SK-N-SH treated with all-trans-retinoic acid at 6 μM for 48 hours (cell line): ENCODE results near the gene IGFN1.

Experiments used
- ATAC-seq: fragments of 200-7000 bp; cut with Tn5 transposase; 3 replicates; pipeline ENCODE4 v1.9.1; 2020; ENCODE audit warnings: mild to moderate bottlenecking, moderate library complexity
- BACH2 ChIP-seq: fragments of 250-450 bp; sonication (Bioruptor Pico); IDR thresholded peaks from 2 replicates; pipeline ENCODE4 v1.9.0; 2021; ENCODE audit warnings: mild to moderate bottlenecking, borderline replicate concordance
- CREB5 ChIP-seq: fragments of 250-450 bp; sonication (Bioruptor Pico); IDR thresholded peaks from 2 replicates; pipeline ENCODE4 v1.5.1; 2020; ENCODE audit warnings: low read depth, mild to moderate bottlenecking, moderate library complexity
- CSDC2 ChIP-seq: fragments of 250-450 bp; sonication (Bioruptor Pico); IDR thresholded peaks from 2 replicates; pipeline ENCODE4 v1.5.0; 2020; ENCODE audit warnings: mild to moderate bottlenecking, moderate library complexity
- CSRNP3 ChIP-seq: fragments of 250-450 bp; sonication (Bioruptor Pico); IDR thresholded peaks from 2 replicates; pipeline ENCODE4 v1.5.1; 2021; ENCODE audit warnings: mild to moderate bottlenecking, moderate library complexity
- ESRRG ChIP-seq: fragments of 250-450 bp; sonication (Bioruptor Pico); IDR thresholded peaks from 2 replicates; pipeline ENCODE4 v1.6.1; 2021; ENCODE audit warnings: mild to moderate bottlenecking
- GLIS3 ChIP-seq: fragments of 250-450 bp; sonication (Bioruptor Pico); IDR thresholded peaks from 2 replicates; pipeline ENCODE4 v1.5.0; 2020; ENCODE audit warnings: mild to moderate bottlenecking, moderate library complexity
- ISL1 ChIP-seq: fragments of 250-450 bp; sonication (Bioruptor Pico); IDR thresholded peaks from 2 replicates; pipeline ENCODE4 v2.1.2; 2022; ENCODE audit warnings: mild to moderate bottlenecking, moderate library complexity
- OSR1 ChIP-seq: fragments of 250-450 bp; sonication (Bioruptor Pico); IDR thresholded peaks from 2 replicates; pipeline ENCODE4 v1.8.0; 2022; ENCODE audit warnings: moderate library complexity, mild to moderate bottlenecking, inconsistent platforms
- PPARA ChIP-seq: fragments of 250-450 bp; sonication (Bioruptor Pico); IDR thresholded peaks from 2 replicates; pipeline ENCODE4 v1.5.0; 2020; ENCODE audit warnings: mild to moderate bottlenecking, borderline replicate concordance
- SNAI2 ChIP-seq: fragments of 250-450 bp; sonication (Bioruptor Pico); IDR thresholded peaks from 2 replicates; pipeline ENCODE4 v1.5.0; 2020; ENCODE audit warnings: mild to moderate bottlenecking, moderate library complexity
- TCF4 ChIP-seq: fragments of 250-450 bp; sonication (Bioruptor Pico); IDR thresholded peaks from 2 replicates; pipeline ENCODE4 v1.8.0; 2021; ENCODE audit warnings: mild to moderate bottlenecking, moderate library complexity, borderline replicate concordance
- TOX ChIP-seq: fragments of 250-450 bp; sonication (Bioruptor Pico); IDR thresholded peaks from 2 replicates; pipeline ENCODE4 v1.8.0; 2021; ENCODE audit warnings: mild to moderate bottlenecking, moderate library complexity, borderline replicate concordance
- ZFP3 ChIP-seq: fragments of 250-450 bp; sonication (Bioruptor Pico); IDR thresholded peaks from 2 replicates; pipeline ENCODE4 v1.5.0; 2020; ENCODE audit warnings: mild to moderate bottlenecking, moderate library complexity
- ZFP30 ChIP-seq: fragments of 450-650 bp; formaldehyde crosslinking; IDR thresholded peaks from 2 replicates; pipeline ENCODE4 v1.5.0; 2022; ENCODE audit warnings: mild to moderate bottlenecking, moderate library complexity
- ZNF565 ChIP-seq: fragments of 450-650 bp; formaldehyde crosslinking; conservative IDR thresholded peaks from 2 replicates; pipeline ENCODE4 v1.5.0; 2020; ENCODE audit warnings: low read depth, mild to moderate bottlenecking, moderate library complexity
- ZNF70 ChIP-seq: fragments of 450-650 bp; formaldehyde crosslinking; IDR thresholded peaks from 2 replicates; pipeline ENCODE4 v1.5.0; 2020; ENCODE audit warnings: mild to moderate bottlenecking, moderate library complexity
- ZNF8 ChIP-seq: fragments of 450-650 bp; formaldehyde crosslinking; IDR thresholded peaks from 2 replicates; pipeline ENCODE4 v1.5.0; 2020; ENCODE audit warnings: mild to moderate bottlenecking, moderate library complexity
- TF ChIP-seq, protein P1 (sequence below): fragments of 250-450 bp; sonication (Bioruptor Pico); IDR thresholded peaks from 2 replicates; pipeline ENCODE4 v1.8.0; 2021; ENCODE audit warnings: low read depth, mild to moderate bottlenecking, moderate library complexity, borderline replicate concordance
- TF ChIP-seq, protein P2 (sequence below): fragments of 250-450 bp; sonication (Bioruptor Pico); IDR thresholded peaks from 2 replicates; pipeline ENCODE4 v1.5.0; 2020; ENCODE audit warnings: mild to moderate bottlenecking, moderate library complexity
- TF ChIP-seq, protein P3 (sequence below): fragments of 250-450 bp; sonication (Bioruptor Pico); IDR thresholded peaks from 2 replicates; pipeline ENCODE4 v1.8.0; 2020; ENCODE audit warnings: mild to moderate bottlenecking, moderate library complexity, borderline replicate concordance

IGFN1 gene

GRCh38 chr1:201155354-201155753 lies 35.3 kb upstream of the IGFN1 start:
- TF ChIP-seq TOX, result no peak
- no peak for TF ChIP-seq BACH2 (CRISPR knock-in tag)
- TF ChIP-seq CREB5 (CRISPR knock-in tag), result no peak
- no peak for TF ChIP-seq ZFP3 (CRISPR knock-in tag)
- TF ChIP-seq ESRRG, result no peak
- TF ChIP-seq, protein P1, sequence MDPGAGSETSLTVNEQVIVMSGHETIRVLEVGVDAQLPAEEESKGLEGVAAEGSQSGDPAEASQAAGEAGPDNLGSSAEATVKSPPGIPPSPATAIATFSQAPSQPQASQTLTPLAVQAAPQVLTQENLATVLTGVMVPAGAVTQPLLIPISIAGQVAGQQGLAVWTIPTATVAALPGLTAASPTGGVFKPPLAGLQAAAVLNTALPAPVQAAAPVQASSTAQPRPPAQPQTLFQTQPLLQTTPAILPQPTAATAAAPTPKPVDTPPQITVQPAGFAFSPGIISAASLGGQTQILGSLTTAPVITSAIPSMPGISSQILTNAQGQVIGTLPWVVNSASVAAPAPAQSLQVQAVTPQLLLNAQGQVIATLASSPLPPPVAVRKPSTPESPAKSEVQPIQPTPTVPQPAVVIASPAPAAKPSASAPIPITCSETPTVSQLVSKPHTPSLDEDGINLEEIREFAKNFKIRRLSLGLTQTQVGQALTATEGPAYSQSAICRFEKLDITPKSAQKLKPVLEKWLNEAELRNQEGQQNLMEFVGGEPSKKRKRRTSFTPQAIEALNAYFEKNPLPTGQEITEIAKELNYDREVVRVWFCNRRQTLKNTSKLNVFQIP (CRISPR knock-in tag), result no peak
- TF ChIP-seq TCF4 (CRISPR knock-in tag), result no peak
- TF ChIP-seq ZFP30 (CRISPR knock-in tag), result no peak
- no peak for TF ChIP-seq PPARA (CRISPR knock-in tag)
- no peak for TF ChIP-seq ZNF70
- TF ChIP-seq, protein P2, sequence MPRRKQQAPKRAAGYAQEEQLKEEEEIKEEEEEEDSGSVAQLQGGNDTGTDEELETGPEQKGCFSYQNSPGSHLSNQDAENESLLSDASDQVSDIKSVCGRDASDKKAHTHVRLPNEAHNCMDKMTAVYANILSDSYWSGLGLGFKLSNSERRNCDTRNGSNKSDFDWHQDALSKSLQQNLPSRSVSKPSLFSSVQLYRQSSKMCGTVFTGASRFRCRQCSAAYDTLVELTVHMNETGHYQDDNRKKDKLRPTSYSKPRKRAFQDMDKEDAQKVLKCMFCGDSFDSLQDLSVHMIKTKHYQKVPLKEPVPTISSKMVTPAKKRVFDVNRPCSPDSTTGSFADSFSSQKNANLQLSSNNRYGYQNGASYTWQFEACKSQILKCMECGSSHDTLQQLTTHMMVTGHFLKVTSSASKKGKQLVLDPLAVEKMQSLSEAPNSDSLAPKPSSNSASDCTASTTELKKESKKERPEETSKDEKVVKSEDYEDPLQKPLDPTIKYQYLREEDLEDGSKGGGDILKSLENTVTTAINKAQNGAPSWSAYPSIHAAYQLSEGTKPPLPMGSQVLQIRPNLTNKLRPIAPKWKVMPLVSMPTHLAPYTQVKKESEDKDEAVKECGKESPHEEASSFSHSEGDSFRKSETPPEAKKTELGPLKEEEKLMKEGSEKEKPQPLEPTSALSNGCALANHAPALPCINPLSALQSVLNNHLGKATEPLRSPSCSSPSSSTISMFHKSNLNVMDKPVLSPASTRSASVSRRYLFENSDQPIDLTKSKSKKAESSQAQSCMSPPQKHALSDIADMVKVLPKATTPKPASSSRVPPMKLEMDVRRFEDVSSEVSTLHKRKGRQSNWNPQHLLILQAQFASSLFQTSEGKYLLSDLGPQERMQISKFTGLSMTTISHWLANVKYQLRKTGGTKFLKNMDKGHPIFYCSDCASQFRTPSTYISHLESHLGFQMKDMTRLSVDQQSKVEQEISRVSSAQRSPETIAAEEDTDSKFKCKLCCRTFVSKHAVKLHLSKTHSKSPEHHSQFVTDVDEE (CRISPR knock-in tag), result no peak
- no peak for TF ChIP-seq ZNF565 (CRISPR knock-in tag)
- TF ChIP-seq, protein P3, sequence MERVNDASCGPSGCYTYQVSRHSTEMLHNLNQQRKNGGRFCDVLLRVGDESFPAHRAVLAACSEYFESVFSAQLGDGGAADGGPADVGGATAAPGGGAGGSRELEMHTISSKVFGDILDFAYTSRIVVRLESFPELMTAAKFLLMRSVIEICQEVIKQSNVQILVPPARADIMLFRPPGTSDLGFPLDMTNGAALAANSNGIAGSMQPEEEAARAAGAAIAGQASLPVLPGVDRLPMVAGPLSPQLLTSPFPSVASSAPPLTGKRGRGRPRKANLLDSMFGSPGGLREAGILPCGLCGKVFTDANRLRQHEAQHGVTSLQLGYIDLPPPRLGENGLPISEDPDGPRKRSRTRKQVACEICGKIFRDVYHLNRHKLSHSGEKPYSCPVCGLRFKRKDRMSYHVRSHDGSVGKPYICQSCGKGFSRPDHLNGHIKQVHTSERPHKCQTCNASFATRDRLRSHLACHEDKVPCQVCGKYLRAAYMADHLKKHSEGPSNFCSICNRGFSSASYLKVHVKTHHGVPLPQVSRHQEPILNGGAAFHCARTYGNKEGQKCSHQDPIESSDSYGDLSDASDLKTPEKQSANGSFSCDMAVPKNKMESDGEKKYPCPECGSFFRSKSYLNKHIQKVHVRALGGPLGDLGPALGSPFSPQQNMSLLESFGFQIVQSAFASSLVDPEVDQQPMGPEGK, result no peak
- no peak for TF ChIP-seq ZNF8 (CRISPR knock-in tag)
- TF ChIP-seq OSR1 (CRISPR knock-in tag), result no peak
- no peak for TF ChIP-seq ISL1 (CRISPR knock-in tag)
- TF ChIP-seq CSDC2, result no peak
- ATAC-seq, result no peak

GRCh38 chr1:201156346-201156745 lies 34.3 kb upstream of the IGFN1 start:
- ATAC-seq, result no peak
- no peak for TF ChIP-seq ZFP3 (CRISPR knock-in tag)
- TF ChIP-seq, protein P1 (CRISPR knock-in tag), result no peak
- TF ChIP-seq CSRNP3 (CRISPR knock-in tag), result no peak
- no peak for TF ChIP-seq GLIS3 (CRISPR knock-in tag)
- no peak for TF ChIP-seq ZNF8 (CRISPR knock-in tag)
- TF ChIP-seq TCF4 (CRISPR knock-in tag), result no peak
- TF ChIP-seq SNAI2 (CRISPR knock-in tag), result no peak
- no peak for TF ChIP-seq ZFP30 (CRISPR knock-in tag)
- no peak for TF ChIP-seq TOX
- TF ChIP-seq, protein P3, result no peak
- TF ChIP-seq ISL1 (CRISPR knock-in tag), result no peak
